HG03442 (cell line): ENCODE data around the gene ENDOU.

Source experiments
- ATAC-seq: cut with Tn5 transposase; IDR thresholded peaks from one replicate; pipeline ENCODE4 v1.9.1; 2021; ENCODE audit warnings: mild to moderate bottlenecking, moderate library complexity; ENCODE audit not compliant: unreplicated experiment

Gene ENDOU

DNA sequence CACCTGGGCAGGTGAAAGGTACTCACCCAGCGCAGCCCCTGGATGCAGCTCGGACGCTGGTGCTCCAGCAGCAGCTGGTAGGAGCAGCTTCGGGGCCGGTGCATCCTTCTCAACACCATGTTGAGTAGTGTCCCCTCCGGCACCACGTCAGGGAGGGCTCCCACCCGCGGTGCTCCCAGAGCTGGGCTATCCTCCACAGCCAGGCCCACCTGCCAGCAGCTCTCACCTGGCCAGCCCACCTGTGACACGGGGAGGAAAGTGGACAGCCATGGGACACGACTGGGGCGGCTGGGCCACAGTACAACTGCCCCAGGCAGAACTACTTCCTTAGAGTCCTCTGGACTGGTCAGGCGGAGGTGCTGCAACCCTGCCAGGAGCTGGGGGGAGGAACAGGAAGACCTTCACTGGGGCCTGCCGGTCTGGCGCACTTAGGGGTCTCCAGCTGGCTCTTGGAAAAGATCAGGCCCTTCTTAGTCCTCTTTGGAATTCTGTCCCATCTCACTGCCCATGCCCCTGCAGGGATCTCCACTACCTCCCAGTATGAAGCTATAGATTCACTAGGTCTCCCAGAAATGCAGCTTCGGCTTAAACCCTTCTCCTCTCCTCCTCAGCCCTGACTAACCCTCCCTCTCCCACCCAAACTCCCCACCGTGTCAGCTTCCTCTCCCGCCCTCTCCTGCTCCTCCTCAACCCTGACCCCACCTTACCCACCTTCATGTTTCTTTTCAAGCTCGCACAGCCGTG lies 32.7 kb upstream of the ENDOU start:
- no peak for ATAC-seq

DNA sequence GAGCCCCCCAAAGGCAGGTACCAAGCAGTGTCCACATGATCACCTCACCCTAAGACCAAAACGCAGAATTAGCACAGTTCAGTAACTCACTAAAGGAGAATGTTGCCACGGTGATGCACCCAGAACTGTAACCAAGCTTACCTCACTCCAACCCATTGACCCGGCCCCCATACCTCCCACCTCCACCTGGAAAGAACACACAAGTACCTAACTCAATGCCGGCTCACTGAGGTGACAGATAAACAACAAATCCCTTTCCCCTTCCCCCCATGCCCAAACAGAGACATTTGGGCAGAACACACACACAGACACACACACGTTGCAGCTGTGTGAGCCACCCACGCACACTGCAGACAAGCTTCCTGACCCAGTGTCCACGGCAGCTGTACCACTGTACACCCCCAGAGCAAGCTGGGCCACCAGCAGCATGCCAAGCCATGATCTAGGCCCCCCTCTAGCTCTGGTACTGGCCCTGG lies 32.1 kb upstream of the ENDOU start:
- ATAC-seq, result no peak

DNA sequence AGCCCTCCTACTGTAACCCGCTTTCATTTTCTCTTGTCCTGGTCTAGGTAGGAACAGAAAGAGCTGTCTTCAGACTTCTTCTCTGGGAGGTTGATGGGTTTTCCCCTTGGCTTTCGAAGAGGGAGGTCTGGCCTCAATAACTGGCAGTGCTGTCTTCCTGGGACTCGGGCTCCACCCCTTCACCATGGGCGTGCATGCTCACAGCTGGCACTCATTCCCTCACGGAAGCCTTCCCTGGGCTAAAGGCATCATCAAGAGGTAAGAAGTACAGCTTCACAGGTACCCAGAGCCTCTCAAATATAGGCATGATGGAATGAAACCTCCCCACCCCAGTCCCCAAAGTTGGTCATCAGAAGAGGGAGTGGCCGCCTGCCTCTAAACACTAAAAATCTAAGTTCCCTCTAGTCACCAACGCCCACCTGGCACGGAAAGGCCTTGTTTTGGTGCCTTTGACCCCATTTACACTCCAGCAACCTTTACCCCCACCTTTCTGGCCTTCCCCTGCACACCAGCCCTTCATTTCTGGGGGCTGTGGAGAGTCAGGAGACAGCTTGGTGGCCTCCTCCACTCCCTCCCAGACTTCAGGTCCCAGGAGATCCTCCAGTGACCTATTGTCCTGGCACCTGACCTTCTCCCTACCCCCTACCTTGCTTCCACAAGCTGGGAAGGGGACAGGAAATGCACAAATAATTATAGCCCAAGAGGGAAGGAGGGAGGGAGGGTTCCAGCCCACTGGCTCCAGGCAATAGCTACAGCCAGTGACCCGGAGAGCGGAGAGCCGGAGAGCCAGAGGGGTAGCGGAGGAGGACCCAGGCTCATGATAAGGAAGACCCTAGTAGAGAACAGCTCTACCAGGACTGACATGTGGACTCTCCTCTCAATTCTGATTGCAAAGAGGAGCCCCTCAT lies 30.6 kb upstream of the ENDOU start:
- peak; percentile 67 for ATAC-seq

DNA sequence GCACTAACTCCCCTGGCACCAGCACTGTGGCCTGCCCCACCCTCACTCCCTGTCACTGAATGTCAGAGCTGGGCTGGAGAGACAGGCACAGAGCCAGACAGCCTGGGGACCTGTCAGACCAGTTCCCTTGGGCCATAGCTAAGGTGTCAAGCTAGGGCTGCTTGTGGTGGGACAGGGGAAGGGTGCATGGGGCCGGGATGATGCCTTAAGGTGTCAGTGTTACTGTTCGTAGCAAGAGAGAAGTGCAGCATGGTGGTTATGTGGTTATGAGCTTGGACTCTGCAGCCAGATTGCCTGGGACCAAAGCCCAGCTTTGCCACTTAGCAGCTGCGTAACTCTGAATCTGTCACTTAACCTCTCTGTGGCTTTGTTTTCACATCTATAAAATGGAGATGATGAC lies 29.6 kb upstream of the ENDOU start:
- peak; percentile 22 for ATAC-seq

DNA sequence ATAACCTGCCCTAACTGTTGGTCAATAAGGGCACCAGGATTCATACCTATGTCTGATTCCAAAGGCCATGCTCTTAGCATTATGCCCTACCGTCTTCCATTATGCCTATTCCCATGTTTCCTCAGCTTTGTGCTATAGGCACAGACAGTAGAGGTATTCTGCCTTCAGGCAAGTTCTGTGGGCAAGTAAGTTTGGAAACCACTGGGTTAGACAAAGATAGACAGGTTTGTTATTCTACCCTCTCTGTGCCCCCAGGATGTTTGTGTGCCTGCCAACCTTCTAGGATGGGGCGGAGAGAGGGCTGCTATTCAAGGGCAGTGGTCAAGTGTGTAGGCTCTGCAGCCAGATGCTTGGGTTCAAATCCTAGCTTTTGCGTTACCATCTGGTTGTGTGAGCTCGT lies 28.8 kb upstream of the ENDOU start:
- ATAC-seq, result no peak

DNA sequence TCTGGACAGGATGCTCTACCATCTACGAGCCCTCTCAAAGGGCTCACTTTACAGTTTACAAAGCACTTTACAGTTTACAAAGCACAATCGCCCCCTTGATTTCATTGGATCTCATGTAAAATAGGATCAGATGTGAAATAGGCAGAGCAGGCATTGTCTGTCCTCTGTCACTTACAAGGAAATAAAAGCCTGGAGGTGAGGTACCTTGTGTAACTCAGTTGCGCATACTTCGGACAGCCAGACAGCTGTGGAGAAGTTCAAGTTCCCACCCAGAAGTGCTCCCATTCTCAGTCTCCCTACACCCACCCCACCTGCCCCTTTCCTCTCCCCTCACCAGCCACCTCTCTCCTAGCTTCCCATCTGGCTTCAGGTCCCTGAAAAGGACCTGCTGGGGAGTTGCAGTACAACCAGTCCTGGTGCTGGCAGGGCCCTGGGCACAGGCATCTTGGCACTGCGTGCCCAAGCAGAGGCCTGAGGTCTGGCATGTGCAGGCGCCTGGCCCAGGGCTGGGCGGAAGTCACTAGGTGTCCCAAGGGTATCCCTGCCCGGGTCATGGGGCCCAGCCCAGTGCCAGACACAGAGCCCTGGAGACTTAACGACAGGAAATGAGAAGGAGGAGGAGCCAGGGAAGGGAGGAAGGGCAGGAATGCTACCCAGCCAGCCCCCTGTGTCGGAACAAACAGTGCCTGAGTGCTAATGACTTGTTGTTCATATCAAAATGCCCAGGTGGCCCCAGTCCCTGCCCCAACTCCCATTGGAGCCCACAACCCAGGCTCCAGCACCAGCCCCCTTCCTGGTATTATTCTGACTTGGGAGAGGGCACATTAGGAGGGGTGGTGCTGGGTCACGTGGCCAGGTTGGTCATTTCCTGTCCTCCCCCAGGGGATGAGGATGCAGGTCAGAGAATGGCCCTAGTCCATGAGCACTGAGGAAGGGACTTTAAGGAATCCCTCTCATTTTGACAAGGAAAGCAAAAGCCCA lies 28.0 kb upstream of the ENDOU start:
- no peak for ATAC-seq

DNA sequence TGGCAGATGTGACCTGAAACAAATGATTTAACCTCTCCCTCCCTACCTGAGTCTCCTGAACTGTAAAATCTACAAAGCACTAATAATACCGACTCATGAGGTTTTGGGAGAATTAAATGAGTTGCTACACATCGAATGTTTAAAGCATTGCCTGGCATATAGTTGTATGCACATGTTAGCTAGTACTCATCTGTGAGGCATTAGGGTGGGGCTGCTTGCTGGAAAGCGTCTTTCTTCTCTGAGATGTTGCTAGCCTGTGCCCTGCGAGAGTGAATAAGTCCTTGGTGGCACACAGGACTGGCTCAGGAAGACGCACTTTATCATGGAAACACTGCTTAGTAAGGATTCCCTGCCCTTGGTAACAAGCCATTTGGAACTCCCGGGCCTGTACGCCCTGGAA lies 27.3 kb upstream of the ENDOU start:
- no peak for ATAC-seq

DNA sequence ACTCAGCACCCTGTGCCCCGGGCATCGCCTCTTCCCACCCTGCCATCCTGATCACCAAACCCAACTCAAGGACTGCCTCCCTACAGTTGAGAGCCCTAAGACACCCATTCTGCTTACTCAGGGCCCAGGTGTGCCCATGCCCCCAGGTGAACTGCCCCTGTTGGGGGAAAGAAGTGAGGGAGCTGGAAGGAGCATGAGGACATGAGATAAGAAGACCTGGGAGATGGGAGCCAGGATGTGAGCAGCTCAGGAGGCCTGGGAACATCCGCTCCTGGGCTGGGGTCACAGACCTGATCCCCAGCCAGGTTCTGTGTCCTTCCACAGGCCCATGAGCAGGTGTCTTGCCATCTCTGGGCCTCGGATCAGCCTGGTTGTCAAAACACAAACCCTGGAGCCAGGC lies 26.8 kb upstream of the ENDOU start:
- ATAC-seq, result no peak

DNA sequence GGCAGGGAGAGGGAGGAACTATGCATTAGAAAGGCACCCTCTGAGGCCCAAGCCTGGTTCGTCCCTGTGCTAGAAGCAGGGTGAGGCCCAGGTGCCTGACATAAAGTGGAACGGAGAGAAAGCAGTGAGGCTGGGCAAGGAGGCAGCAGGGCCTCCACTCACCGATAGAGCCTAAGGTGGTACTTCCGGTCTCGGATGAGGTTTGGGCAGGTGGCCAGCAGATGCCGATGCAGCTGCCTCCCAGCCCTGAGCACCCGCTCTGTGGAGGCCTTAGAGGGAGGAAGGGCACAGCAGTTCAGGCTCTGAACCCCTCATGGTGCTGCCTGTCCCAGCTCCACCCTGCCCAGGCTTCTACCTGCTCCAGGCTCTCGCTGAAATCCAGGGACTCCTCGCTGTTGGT lies 26.3 kb upstream of the ENDOU start:
- ATAC-seq, result no peak

DNA sequence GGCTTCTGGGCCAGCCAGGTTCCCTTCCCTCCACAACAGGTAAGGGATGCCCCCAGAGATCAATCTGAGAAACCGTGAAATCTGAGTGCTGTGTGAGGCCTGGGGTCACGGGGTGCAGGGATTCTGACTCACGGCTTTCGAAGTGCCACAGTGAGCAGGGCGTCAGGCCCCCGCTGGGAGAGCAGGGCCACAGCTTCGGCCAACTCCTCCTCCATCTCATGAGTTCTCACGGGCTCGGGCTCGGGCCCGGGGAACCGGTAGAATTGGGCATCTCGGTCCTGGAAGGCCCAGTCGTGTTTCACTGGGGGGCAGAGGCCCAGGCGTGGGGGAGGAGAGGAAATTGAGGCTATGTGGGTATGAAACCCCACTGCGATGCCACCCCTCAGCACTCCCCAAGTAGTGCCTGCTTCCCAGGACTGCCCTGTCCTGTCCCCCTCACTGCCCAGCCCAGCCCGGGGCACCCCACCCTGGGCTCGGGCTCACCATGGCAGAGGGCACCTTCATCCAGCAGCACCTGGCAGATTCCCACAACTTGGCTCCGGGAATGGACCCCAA lies 25.7 kb upstream of the ENDOU start:
- ATAC-seq, result no peak

DNA sequence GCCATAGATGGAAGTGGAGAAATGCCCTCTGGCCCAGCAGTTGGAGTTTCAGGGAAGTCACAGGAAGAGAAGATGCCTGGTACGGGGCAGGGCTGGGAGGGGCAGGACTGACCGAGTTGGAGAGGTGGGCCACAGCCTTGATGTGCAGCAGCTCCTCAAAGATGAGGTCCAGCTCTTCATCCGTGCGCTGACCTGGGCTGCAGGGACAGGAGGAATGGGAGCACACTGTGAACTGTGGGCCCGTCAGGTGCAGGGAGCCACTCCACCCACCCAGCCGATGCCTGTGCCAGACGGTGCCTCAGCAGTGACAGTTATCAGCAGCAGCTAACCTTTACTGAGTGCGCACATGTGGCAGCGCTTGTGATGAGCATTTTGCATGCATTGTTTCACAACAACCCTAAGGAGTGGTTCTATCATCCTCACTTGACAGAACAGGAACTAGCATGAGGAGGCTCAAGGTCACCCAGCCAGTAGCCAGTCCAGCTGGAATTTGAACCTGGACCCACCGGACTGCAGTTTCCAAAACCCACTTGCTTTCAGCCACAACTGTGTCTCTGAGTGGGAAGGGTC lies 25.0 kb upstream of the ENDOU start:
- no peak for ATAC-seq

DNA sequence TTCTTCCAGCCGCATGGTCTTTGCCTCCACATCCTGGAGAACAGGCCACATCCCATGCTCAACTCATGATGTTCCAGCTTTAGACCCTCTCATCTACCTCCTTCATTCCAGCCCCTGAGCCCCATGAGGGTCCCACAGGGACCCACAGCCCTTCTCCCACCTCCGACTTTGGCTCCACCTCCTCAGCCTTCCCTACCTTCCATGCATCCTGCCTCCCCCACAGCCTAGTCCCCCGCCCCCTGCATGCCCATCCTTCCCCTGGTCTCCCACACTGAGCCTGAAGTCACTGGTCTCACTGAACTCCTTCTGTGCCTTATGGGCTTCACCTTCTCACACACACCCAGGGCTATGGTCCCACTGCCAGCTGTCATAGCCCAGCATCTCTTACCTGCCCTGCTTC lies 23.6 kb upstream of the ENDOU start:
- no peak for ATAC-seq

DNA sequence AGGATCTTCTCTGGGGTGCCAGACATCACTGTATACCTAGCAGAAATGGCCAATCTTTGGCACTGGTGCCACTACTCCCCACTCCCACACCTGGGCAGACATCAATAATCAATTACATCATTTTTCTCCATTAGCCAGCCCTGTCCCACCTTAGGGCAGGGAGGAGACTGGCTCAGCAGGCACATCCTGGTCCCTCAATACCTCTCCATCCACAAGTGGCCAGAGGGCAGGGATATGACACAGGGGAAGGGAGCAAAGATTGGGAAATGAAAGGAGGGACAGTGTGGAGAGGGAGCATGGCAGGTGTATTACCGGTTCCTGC lies 23.2 kb upstream of the ENDOU start:
- no peak for ATAC-seq

DNA sequence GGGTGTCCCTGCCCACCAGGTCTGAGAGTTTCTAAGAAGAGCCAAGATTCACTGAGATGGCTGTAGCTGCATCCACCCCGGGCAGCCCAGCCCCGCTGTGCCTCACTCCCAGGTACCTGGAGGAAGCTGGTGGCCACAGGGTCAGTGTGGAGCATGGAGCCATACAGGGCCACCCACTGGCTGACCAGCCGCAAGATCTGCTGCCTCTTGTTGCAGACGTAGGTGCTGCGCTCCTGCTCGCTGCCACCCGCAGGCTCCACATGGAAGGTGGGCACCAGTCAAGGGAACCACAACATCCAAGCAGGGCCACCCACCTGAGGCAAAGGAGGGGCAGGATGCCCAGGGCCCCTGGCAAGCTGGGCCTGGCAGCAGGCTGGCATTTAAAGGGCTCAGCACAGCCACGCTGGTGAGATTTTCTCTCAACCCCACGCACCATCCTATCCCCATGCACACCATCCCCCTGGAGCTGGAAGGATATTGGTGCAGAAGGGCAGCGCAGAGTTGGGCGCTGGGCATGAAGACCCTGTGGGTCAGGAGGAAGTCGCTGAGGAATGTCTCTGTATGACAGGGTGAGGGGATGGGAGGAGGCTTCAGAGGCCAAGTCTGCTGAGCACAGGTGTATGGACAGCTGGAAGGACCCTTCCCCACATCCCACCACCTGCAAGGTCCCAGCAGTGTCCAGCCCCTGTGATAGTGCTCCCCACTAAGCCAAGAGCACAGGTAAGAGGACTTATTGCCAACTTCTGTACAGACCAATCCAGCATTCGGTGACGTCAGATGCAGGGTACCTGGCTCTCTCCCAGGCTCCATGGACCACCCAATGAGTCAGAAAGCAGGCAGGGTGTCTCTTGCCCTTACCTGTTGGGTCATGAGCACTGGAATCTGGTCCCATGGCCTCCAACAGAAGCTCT lies 22.6 kb upstream of the ENDOU start:
- no peak for ATAC-seq

DNA sequence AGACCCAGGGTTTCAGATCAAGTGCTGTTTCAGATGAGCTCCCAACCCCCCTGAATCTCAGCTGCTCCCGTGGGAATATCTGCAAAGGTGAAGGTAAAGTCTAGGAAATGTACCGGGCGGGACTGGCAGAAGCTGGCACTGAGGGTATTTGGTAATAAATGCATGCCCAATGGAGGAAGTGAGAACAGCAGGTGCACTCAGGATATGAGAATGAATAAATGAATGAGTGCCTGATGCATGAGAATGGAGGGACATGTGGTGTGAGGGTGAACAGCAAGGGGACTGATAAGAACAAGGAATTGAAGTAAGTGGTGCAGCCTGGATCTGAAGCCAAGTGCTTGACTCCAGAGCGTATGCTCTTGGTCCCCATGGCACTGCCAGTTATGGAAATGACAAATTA lies 21.8 kb upstream of the ENDOU start:
- no peak for ATAC-seq

DNA sequence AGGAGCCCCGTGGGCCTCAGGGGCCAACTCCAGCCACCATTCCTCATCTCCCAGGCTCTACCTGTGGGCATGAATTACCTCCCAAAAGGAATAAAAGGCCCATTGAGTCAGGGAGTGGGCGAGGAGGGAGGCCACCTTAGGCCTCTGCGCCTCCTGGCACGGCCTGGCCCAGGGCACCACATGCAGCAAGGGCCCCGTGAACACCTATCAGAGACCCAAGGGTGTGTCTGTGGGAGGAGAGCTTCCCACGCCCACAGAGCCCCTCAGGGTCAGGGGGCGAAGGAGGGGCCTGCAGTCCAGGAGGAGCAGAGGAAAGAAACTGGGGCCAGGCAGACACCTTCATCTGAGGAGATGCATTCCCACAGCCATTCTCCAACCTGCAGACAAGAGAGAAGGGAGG lies 21.2 kb upstream of the ENDOU start:
- ATAC-seq, result no peak

DNA sequence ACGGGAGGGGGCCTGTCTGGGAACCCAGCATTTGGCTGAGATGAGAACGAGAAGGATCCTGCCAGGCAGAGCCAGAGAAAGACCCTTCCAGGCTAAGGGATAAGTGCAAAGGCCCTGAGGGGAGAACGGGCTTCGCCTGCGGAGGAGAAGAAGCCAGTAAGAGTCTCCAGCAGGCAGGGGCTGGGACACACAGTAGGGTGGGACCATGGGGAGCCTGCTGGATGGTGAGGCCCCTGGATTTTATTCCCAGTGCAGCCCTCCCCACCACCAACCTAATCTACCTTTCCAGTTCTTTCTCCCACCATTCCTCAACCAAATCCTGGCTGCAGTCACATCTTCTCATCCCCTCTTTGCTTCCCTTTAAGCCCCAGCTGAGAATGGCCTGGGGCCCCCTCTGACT lies 20.8 kb upstream of the ENDOU start:
- no peak for ATAC-seq

DNA sequence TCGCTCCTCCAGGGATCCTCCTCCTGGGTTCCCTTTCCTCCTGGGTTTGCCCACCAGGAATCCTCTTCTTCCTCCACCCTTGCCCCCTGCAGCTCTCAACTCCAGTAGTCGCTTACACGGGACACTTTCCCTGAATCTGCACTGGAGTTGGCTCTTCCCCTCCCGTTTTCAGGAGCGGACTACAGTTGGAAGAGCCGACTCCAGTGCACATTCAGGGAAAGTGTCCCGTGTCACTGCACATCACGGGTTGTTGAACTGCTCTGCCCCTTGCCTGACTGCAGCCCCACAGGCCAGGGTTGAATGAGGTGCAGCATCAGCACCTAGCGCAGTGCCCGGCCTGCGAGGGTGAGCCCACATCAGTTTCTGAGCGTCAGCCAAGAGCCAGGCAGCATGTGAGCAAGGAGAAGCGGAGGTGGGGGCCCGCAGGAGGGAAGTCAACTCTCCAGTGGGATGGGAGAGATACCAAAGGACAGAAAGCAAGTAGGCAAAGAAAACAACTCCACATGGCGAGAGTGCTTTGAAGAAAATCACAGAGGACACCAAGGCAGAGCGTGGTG lies 20.3 kb upstream of the ENDOU start:
- ATAC-seq, result no peak

DNA sequence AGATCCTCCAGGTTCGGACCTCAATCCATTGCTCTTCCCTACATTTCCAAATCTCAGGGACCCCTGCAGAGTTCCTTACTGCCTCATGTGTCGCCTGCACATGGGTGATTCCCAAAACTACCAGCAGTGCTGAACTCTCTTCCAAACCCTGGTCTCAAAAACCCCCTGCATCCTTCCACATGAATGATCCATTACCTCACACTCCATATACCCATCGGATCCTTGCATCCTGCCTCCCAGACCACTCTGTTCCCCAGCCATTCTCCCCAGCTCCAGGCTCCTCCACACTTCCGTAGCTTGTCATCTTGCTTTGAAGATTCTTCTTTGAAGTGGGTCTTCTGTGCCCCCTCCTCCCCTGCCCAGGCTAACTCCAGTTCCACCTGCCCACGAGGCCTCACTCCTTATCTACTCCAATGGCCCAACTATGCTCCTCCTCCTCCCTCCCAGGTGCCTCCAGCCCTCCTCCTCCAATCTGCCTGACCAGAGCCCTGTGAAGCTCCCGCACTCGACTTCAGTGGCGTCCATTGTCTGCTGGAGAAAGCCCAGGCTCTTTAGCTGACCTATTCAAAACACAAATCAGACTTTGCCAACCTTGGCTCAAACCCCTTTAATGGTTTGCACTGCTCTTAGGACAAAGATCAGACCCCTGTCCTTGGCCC lies 19.6 kb upstream of the ENDOU start:
- no peak for ATAC-seq
